GM21529 (cell line): ENCODE data around the gene GABRB3.

Source experiments
- ATAC-seq: cut with Tn5 transposase; IDR thresholded peaks from one replicate; pipeline ENCODE4 v1.9.1; 2021; ENCODE audit not compliant: unreplicated experiment

GABRB3 gene

GRCh38 chr15:26561896-26562295 is 211.0 kb downstream of the GABRB3 start:
- no peak for ATAC-seq

GRCh38 chr15:26561130-26561529 is 211.7 kb downstream of the GABRB3 start:
- ATAC-seq = no peak

- ATAC-seq = no peak
Observed at GRCh38 chr15:26555898-26556297, 217.0 kb downstream of the GABRB3 start.

DNA sequence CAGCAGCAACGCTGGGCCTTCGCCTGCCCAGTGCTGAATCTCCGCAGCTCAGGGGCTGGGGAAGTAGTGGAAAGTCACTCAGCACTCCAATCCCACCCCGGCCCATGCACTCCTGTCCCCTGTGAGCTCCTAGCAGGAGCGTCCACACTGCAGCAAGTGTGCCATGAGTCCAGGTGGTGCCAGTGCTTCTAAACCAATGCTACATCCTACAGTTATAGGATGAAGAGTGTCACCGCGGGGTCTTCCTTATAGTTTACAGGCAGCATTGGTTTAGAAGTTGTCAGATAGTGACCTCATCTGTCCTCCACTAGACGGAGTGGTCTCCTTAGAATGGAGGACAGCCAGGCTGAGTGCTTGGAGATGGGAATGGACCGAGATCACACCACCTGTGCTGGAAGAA is 221.4 kb downstream of the GABRB3 start:
- no peak for ATAC-seq

- no peak for ATAC-seq
Observed at GRCh38 chr15:26550880-26551279, 222.0 kb downstream of the GABRB3 start.

DNA sequence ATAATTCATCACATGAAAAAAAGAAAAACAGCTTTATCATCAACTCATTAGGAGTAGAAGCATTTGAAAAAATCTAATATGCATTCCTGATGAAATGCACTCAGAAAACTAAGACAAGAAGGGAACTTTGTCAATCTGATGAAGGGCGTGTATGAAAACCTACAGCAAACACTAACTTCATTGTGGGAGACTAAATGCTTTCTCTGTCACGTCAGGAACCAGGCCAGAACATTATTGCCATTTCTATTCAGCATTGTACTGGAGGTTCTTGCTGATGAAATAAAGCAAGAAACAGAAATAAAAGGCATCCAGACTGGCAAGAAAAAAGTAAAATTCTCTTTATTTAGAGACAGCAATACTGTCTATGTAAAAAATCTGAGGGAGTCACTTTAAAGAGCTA is 235.2 kb downstream of the GABRB3 start:
- no peak for ATAC-seq

DNA sequence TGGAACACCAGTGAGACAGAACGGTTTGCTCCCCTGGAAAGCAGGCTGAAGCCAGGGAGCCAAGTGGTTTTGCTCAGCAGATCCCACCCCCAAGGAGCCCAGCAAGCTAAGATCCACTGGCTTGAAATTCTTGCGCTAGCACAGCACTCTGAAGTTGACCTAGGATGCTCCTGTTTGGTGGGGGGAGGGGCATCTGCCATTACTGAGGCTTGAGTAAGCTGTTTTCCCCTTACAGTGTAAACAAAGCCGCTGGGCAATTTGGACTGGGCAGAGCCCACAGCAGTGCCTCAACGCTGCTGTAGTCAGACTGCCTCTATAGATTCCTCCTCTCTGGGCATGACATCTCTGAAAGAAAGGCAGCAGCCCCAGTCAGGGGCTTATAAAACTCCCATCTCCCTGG is 241.4 kb downstream of the GABRB3 start:
- ATAC-seq = no peak

DNA sequence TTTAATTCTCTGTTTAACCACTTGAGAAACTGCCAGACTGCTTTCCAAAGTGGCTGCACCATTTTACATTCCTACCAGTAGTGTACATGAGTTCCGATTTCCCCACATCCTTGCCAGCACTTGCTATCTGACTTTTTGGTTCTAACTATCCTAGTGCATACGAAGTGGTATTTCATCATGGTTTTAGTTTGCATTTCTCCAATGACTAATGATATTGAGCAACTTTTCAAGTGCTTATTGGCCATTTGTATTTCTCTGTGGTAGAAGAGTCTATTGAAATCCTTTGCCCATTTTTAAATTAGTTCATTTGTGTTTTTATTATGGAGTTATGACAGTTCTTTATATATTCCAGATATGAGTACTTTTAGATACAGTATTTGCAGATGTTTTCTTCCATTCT is 247.8 kb downstream of the GABRB3 start:
- ATAC-seq = no peak

DNA sequence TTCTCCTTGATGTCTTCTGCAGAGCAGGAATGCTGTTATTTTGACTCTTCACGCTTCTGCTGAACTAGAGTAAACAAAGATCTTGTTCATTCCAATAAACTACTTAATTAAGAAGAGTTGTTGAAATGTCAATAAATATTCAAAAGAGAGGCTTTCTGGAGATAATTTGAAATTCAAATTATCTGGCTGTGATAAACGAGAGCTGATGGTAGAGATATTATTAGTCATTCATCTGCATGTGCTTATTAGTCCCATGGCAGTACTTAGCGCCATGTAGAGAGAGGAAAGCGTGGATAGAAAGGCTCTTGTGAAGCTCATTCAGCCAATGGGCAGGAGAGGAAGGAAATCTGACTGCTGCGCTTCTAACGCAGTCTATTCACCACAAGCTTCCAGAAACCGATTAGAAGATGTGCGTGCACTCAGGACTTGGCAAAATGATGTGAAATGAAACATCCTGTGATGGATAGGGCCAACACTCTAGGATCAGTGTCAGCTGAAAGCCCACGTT is 251.1 kb downstream of the GABRB3 start:
- ATAC-seq = no peak

DNA sequence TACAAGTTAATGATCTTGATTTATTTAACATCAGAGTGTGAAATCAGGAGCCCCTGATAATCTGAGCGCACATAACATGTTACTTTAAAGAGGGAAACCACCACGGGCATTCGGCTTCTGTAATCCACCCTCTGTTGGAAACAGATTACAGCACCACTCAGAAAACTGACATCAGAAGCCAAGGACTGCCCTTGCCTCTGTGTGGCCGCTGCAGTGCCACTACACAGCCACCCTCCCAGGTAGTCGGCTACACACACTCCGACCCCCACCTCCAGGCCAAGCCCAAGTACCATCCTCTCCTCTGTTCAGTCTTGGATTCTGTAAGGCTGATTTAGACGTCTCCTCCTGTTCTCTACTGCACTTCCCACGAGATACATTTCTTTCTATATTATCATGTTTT is 251.7 kb downstream of the GABRB3 start:
- ATAC-seq = no peak

DNA sequence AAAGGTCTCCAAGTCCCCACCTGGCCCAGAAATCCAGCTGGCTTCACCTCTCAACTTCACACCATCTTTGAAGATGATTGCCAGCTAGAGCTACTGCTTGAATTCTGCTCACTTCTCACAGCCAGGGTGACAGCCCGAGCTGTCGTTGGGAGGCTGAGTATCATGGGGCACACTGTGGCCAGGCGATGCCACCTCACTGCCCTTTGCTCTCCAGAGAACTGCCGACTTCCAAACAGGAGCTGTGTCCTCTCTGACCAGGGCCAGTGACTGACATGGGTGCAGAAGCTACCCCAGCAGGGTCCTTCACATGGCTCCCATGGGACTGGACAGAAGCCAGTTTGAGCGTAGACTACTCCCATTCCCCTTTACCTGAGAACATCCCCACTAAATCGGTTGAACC is 254.0 kb downstream of the GABRB3 start:
- no peak for ATAC-seq

DNA sequence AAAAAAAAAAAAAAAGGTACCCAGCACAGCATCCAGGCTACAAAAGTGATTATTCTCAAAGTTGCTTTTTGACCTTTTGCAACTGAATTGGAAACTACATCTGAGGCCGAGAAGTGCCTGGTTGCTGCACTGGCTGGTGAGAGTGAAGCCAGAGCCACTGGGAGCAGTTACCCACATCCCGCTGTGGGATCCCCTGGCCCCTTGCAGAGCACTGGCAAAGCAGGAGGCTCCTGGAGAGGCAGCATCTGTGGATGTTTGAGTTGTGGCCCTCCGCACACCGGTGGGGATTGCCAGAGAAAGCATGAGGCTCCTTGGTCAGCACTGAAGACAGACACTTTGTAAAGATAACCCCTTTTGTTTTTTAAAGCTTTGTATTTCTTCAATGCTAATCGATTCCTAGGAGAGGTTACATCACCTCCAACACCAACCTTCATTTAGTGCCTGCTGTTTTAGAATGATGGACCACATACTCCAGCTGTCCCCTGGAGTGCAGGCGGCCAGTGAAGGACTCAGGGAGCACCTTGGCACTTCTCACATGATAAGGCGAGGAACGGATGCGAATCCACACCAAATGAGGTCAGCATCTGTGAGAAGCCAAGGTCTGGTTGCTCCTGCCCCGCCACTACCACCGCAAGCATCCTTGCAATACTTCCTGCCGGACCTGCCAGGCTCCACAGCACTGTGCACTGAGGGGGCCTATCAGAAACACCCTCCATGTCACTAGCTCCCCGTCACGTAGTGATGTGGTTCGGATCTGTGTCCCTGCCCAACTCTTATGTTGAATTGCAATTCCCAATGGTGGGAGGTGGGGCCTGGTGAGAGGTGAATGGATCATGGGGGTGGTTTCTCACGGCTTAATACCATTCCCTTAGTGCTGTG is 256.5 kb downstream of the GABRB3 start:
- ATAC-seq = no peak

DNA sequence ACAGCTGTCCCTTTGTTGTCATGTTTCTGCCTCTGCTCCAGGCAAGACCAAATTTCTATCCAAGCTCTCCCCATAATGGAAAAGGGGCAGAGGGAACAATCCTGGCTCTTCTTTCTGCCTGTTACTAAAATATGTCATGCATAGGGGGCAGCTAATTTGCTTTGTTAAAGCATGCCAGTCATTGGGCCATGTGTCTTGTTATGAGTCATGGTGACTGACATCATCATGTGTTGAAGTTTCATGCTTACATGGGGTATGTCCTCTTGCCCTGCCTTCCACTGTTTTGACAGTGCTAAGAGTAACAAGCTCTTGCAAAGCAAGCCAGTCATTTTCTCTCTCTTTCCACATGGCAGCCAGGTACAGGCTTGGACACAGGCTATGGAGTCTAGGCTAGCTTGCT is 268.9 kb downstream of the GABRB3 start:
- no peak for ATAC-seq
